Ureter (tissue), 1 donor: ENCODE results near the gene PIGX. TPM values are rescaled to one million over a fixed set of nuclear protein-coding genes. Genes with fewer than 3 reads are reported as not detected.

Source experiments
- DNase-seq: peaks from one replicate; pipeline ENCODE4 v3.0.0-alpha.2; 2020; ENCODE audit warnings: low spot score
- total RNA-seq: library from RNA; stranded (reverse); gene quantifications from one replicate; pipeline ENCODE4 v1.2.4, GENCODE V29; 2023
- donor health status: DM: yes; HTN: yes; CAD: no.

Gene PIGX
- total RNA-seq = 13.4 TPM

GRCh38 chr3:196711838-196712513 lies at the start of gene PIGX, which contains the start of gene CEP19:
Gene PIGX, plus strand, starts transcription at chr3:196712377.
Gene CEP19, minus strand, starts transcription at chr3:196712250. Its CDS starts 3,593 bp downstream, at chr3:196708657.
- DNase-seq = peak; percentile 81

DNA sequence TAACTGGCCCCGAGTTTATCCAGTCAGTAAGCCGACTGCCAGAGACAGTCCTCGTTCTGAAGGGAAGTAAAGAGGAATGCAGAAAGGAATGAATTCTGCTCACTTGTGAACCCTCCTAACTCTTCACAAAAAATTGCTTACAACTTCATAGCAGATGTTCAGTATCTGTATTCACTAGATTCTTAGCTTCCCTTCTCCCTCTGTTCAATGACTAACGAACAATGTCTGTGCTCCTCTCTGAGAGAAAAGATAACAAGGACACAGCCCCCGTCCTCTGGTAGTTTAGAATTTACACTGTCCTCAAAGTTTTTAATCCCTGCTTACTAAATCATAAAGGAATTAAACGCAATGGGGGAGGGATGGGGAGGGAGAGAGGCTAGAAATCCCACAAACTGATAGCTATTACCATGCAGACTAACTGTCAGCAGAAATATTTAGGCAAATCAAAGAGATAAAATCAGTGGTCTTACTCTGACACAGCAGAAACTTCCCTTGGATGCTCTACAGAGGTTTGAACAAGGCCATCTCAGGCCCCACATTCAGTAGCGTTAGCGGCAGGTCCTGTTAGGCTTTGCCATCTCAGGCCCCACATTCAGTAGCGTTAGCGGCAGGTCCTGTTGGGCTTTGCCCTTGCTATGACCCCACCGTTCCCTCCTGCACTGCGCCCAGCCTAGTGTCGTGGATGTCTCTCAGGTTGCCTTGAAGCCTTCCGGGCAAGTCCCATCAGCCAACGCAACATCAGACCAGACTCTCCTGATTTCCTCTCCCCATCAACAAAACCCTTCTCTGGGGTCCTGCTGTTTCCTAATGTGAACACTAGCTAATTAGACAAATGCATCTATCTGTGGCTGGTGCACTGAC lies 49.2 kb upstream of the PIGX start:
- DNase-seq = no peak

- DNase-seq = no peak
Observed at GRCh38 chr3:196666001-196666867, 45.9 kb upstream of the PIGX start.

GRCh38 chr3:196667056-196667825 lies 44.9 kb upstream of the PIGX start:
- DNase-seq = no peak

DNA sequence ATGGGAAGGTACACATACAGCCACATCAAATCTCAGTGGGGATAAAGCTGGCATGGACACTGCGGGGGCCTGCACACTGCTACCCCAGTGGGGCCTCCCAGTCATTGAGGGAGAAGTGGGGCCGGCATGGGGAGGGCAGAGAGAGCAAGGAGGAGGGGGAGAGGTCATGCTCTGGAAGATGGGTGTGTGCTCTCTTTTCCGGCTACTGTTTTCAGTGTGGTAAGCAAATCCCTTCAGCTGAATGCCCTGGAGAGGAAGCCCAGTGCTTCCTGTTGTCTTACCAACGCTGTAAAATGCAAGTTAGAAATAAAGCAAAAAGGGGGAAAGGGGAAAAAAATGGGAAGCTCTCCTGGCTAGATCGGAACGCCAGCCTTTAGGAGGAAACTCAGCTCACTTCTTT lies 41.8 kb upstream of the PIGX start:
- DNase-seq = no peak

- DNase-seq = no peak
Observed at GRCh38 chr3:196673632-196674031, 38.5 kb upstream of the PIGX start.

GRCh38 chr3:196677353-196677752 lies 34.8 kb upstream of the PIGX start:
- no peak for DNase-seq

DNA sequence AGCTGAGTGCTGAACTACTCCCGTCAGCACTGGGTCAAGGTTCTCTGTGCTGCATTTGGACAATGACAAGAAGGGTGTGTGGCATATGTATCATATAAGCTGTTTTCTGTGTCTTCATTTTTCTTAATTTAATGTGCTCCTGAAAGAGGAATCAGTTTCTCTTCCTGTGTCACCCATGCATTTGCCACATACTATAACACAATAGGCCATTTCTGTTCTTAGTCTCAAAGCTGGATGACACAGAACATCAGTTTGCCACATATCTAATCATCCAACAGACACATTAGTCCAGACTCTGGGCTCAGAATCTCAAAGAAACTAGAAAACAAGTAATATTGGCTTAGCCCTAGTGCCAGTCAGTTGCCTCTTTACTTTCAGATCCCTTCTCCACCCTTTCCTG lies 34.2 kb upstream of the PIGX start:
- no peak for DNase-seq

GRCh38 chr3:196684548-196685407 lies 27.4 kb upstream of the PIGX start:
- peak; percentile 74 for DNase-seq

DNA sequence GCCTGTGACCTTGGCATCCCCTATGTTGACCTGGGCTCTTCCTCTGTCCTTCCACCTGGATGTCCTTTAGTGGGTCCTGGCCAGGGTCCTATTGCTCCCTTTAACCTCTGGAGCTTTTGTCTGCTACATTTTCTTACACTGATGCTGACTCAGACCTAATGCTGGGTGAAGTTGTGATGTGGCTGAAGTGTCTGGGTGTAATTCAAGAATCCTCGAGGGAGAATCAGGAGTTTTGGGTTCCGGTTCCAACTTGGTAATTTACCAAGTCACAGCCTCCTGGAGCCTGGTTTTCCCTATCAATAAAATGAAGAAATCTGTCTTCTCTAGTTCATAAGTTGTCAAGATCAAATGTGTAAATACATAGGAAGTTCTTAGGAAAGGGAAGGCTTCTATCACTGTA lies 25.7 kb upstream of the PIGX start:
- DNase-seq = no peak

- DNase-seq = no peak
Observed at GRCh38 chr3:196688349-196688748, 23.8 kb upstream of the PIGX start.

GRCh38 chr3:196689941-196690660 lies 22.1 kb upstream of the PIGX start:
- no peak for DNase-seq

DNA sequence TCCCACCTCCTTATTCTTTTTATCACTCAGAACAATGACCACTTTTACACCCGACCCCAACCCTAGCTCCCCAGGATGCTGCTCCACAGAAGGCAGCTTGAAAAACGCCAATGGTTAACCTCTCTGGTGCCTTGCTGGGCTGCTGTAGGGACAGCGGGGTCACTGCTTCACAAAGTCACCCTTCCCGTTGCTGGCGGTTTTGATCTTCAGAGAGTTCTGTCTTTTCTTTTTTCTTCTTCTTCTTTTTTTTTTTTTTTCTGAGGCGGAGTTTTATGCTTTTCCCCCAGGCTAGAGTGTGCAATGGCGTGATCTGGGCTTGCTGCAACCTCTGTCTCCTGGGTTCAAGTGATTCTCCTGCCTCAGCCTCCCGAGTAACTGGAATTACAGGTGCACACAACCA lies 20.8 kb upstream of the PIGX start:
- no peak for DNase-seq

GRCh38 chr3:196694202-196694638 lies 18.0 kb upstream of the PIGX start:
- DNase-seq = no peak

- no peak for DNase-seq
Observed at GRCh38 chr3:196694941-196695848, 17.0 kb upstream of the PIGX start.

DNA sequence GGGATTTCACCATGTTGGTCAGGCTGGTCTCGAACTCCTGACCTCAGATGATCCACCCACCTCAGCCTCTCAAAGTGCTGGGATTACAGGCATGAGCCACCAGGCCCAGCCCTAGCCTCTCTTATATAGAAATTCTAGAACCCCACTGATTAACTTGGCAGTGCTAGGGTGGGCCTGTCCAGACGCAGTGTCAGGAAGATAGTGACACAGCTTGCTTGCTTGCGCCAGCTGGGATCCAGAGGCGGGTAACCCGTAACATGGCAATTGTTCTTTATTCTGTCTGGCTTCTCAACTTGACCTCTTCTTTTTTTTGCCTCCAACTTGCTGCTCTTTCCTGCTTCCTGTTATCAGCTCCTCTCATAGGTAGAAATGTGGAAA lies 16.3 kb upstream of the PIGX start:
- no peak for DNase-seq

- no peak for DNase-seq
Observed at GRCh38 chr3:196697270-196697669, 14.9 kb upstream of the PIGX start.

DNA sequence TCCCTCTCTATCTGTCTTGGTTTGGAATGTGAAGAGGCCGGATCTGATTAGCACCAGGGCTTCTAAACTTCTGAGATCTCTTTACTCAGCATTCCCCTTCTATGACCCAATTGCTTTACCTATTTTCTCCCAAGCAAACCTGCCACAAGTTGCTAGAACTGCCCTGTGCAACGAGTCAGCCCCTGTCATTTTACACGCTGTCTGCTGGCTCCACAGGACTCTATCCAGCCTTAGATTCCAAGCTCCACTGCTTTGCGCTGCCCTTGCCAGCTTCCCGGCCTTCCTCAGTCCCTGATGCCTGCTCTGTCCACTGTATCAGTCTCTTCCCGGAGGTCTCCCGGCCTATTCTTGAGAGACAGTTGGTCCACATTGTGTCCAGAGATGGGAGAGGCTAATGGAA lies 12.4 kb upstream of the PIGX start:
- no peak for DNase-seq

DNA sequence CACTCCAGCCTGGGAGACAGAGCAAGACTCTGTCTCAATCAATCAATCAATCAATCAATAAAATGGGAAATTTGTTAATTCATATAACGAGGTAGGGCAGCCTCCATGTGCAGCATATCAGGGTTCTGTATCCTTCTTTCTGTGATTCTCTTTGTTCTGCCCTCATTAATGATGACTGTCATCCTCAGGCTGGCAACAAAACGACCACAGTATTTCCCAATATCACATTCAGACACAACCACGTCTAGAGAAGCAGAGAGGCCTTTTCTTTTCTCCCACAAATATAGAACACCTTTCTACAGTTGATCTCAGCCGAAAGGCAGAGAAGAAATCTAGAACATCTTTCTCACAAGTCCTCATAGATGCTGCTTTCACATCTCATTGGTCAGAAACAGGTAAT lies 11.4 kb upstream of the PIGX start:
- DNase-seq = no peak
